Adipocyte (in vitro differentiated cells): ENCODE measurements around the gene S1PR1.

Experiments
- DNase-seq: peaks from one replicate; pipeline ENCODE4 v3.0.0-alpha.2; 2015; ENCODE audit warnings: low read depth
- H3K27me3 ChIP-seq: replicated peaks from 2 replicates; pipeline ENCODE4 v1.7.0; 2013; ENCODE audit warnings: mild to moderate bottlenecking, low read length, moderate library complexity; ENCODE audit not compliant: control insufficient read depth, insufficient read depth
- H3K36me3 ChIP-seq: 2 replicates; pipeline ENCODE4 v1.7.0; 2013; ENCODE audit warnings: low read length, mild to moderate bottlenecking, moderate library complexity; ENCODE audit not compliant: control insufficient read depth, insufficient read depth, severe bottlenecking
- H3K4me1 ChIP-seq: 2 replicates; pipeline ENCODE4 v1.7.0; 2013; ENCODE audit warnings: mild to moderate bottlenecking, low read length, moderate library complexity; ENCODE audit not compliant: control insufficient read depth, insufficient read depth
- H3K4me3 ChIP-seq: 2 replicates; pipeline ENCODE4 v1.7.0; 2013; ENCODE audit warnings: mild to moderate bottlenecking, low read length, moderate library complexity
- H3K9ac ChIP-seq: 2 replicates; pipeline ENCODE4 v1.7.0; 2013; ENCODE audit warnings: mild to moderate bottlenecking, low read length, moderate library complexity
- H3K9me3 ChIP-seq: 2 replicates; pipeline ENCODE4 v1.7.0; 2013; ENCODE audit warnings: mild to moderate bottlenecking, low read length, moderate library complexity; ENCODE audit not compliant: control insufficient read depth

Gene S1PR1

DNA sequence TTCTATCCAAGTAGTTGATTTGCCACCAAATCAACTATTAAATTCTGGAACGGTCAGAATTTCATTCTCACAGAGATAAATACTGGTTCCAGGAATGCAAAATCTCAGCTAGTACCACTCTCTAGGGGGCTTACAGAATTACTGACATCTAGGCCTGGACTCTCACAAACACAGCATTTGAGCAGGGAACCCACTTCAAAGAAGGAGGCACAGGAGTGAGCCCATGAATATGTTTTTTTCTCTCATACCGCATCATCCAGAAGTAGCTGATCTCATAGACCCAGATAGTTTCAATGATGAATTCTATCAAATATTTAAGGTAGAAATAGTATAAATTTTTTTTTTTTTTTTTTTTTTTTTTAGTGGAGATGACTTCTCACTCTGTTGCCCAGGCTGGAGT lies 32.1 kb downstream of the S1PR1 start:
- Histone ChIP-seq H3K27me3 (no peaks in the 10 kb centered on the region), H3K4me3 (no peak overlapping the region), H3K4me1 (no peaks in the 10 kb centered on the region), H3K9me3 (peaks cover 5% of the 10 kb centered on the region), H3K9ac (no peak overlapping the region), H3K36me3 (no peaks in the 10 kb centered on the region)
- DNase-seq: no peak

DNA sequence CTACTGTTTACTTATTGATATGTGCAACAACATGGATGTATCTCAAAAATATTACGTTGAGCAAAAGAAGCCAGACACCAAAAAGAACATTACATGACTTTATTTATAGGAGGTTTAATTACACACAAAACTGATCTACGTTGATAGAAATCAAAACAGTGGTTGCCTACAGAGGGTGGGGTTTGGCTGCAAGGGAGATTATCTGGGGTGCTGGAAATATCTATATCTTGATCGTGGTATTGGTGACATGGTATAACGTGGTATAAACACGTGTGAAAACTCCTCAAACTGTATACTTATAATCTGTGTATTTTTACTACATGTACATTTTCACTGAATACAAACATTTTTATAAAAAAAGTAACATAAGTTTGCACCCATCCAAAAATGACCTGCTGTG lies 38.9 kb downstream of the S1PR1 start:
- peaks cover 5% of the 10 kb centered on the region for H3K9me3 ChIP-seq
- H3K27me3 ChIP-seq: peaks cover 27% of the 10 kb centered on the region
- H3K36me3 ChIP-seq: no peaks in the 10 kb centered on the region
- DNase-seq: no peak
- H3K4me1 ChIP-seq: no peaks in the 10 kb centered on the region
- H3K9ac ChIP-seq: no peak overlapping the region
- H3K4me3 ChIP-seq: no peak overlapping the region

DNA sequence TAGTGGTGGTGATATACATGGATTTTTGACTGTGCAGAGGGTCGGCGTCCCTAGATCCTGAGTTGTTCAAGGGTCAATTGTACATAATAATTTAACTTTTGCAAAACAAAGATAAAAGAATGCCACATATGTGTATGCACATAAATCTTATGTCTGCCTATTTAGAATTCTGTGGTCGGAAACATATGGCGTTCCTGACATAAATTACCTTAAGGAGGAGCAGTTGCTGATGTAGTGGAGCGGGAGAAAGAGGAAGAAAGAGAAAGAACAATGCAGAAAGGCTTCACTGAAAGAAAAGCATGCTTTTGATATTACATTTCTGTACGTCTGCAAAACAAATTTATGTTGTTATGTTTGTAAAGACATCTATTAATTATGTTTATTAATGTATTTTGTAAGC lies 40.0 kb downstream of the S1PR1 start:
- peaks cover 27% of the 10 kb centered on the region for H3K27me3 ChIP-seq
- no peaks in the 10 kb centered on the region for H3K4me1 ChIP-seq
- no peak for DNase-seq
- no peaks in the 10 kb centered on the region for H3K36me3 ChIP-seq
- H3K9me3 ChIP-seq: no peaks in the 10 kb centered on the region
- no peak overlapping the region for H3K4me3 ChIP-seq
- H3K9ac ChIP-seq: no peak overlapping the region

DNA sequence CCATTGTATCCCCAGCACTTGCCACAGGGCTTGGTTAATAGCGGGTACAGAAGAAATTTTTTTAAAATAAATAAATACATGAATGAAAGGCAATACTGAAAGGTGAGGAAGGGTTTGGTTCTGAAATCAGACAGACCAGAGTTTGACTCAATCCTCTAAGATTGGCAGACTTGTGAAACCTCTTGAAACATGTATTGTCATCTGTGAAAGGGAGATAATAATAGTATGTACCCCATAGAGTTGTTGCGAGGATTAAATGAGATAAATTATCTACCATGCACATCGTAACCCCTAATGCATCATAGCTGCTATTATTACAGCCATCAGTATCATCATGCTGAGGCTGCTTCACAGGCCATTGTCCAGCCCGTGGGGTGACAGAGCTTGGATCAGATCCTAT lies 41.4 kb downstream of the S1PR1 start:
- Histone ChIP-seq H3K36me3 (no peaks in the 10 kb centered on the region), H3K27me3 (peaks cover 37% of the 10 kb centered on the region), H3K9ac (no peak overlapping the region), H3K4me1 (no peaks in the 10 kb centered on the region), H3K9me3 (no peaks in the 10 kb centered on the region), H3K4me3 (no peak overlapping the region)
- no peak for DNase-seq

DNA sequence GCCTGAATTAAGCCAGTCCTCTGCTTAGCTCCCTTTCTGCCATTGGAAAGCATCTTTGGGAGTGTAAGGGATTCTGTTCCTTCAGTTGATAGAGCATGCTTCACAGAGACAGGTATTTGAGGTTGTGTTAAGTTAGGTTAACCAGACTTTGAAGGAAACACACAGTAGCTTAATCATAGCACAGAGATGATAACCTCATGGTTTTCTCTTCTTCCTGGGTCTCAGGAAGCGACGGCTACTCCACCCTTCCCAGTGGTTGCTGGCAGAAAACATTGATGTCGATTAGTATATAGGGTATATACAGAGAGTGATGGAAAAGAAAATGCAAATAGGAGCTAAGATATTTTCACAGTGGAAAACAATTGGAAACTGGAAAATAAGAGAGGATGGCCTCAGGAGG lies 42.0 kb downstream of the S1PR1 start:
- Histone ChIP-seq H3K4me1 (no peaks in the 10 kb centered on the region), H3K27me3 (peaks cover 39% of the 10 kb centered on the region), H3K9me3 (no peaks in the 10 kb centered on the region), H3K4me3 (no peak overlapping the region), H3K36me3 (no peaks in the 10 kb centered on the region), H3K9ac (no peak overlapping the region)
- DNase-seq: no peak

DNA sequence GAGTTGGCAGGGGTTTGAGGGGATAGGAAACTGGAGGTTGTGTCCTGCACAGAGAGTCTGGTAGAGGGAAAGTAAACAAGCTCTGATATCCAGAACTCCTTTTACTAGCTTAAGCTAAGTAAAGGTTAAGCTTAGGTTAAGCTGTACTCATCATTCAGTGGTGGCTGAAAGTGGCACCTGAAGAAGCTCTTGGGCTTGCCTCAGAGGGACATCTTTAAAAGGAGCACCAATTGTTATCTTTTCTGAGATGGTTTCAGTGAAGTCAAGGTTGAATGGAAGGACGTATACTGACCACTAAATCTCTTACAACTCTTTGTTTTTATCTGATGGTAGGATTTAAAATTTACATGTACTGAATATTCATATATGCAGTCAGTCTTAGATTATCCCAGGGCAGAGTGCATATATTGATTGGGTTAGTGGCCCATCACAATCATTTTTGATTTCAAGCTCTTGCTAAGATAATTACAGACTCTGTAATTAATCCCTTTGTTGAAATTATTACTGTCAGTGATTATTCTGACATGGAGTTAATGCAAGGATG lies 43.3 kb downstream of the S1PR1 start:
- Histone ChIP-seq H3K4me1 (no peaks in the 10 kb centered on the region), H3K27me3 (peaks cover 39% of the 10 kb centered on the region), H3K9me3 (peaks cover 2% of the 10 kb centered on the region), H3K36me3 (no peaks in the 10 kb centered on the region), H3K4me3 (no peak overlapping the region), H3K9ac (no peak overlapping the region)
- no peak for DNase-seq

DNA sequence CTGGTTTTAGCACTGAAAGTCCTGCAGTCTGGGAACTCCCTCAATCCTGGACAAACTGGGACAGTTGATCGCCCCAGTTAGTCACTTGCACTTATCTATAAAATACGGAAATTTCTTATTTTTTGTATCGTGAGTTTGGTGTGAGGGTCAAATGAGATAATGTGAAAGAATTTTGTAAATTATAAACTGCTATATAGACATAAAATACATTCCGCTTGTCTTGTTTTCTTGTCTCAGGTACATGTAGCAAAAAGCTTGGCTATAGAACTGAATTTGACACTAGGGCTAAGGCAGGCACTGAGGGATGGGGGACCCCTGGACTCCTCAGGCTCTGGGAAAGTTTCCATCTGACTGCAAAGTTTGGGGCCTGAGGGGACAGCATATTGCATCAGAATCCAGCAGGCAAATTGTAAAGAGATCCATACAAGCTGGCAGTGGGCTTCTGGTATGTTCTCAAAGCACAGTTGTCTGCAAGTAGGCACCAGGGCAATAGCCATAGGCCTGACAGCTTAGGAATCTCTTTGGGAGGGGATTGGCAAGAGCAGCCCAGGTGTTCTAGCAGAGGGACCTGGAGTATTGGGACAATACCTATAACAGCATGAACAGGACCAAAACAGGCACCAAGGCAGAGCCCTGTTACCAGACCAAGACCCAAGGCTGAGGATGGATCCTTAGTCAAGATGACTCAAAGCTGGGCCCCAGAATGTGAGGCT lies 44.3 kb downstream of the S1PR1 start:
- Histone ChIP-seq H3K27me3 (peaks cover 38% of the 10 kb centered on the region), H3K36me3 (no peaks in the 10 kb centered on the region), H3K4me1 (no peaks in the 10 kb centered on the region), H3K9me3 (peaks cover 6% of the 10 kb centered on the region), H3K9ac (no peak overlapping the region), H3K4me3 (no peak overlapping the region)
- no peak for DNase-seq

DNA sequence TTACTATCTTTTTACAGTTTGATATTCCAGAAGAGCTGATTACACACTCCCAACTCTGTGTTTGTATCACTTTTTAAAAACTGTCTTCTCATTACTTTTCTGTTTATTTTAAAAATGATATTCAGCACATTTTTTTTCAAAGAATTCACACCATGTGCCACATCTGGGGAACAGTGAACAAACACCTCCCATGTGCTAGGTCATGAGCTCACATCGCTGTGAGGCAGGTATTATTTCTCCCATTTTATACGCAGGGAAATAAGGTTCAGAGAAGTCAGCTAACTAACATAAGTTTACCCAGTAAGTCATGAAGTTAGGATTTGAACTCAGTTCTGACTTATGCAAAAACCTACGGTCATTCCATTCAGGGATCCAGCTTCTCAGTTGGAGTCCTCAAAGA lies 44.9 kb downstream of the S1PR1 start:
- Histone ChIP-seq H3K27me3 (peaks cover 33% of the 10 kb centered on the region), H3K9me3 (peaks cover 6% of the 10 kb centered on the region), H3K4me3 (no peak overlapping the region), H3K9ac (no peak overlapping the region), H3K36me3 (no peaks in the 10 kb centered on the region), H3K4me1 (no peaks in the 10 kb centered on the region)
- DNase-seq: no peak

DNA sequence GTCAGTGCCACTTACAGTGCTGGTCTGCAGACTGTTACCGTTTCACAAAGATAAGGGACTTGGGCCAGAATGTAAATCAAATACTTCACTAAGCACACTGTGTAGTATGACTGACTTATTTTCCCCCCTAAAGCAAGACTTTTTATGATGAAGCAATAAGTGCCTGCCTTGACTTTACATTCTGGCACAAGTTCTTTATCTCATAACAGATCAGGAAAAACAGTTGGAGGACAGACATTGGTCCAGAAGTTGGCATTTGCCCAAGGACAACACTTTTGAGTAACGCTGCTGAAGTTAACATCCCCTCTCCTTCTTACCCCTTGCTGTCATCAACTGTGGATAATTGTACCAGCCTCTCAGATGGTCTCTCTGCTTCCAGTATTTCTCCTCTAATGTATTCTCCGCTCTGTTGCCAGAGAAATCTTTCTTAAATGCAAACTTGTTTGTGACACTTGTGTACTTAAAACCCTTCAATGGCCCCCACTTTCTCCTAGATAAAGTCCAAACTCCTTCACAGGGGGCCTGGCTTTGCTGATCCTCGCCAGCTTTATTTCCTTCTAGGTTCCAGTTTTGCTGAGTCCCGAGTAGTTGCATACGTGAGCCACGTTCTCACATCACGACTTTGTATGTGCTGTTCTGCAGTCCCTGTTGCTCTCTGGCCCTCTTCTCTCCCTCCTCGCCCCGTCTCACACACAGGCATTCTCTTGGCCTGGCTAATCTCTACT lies 45.7 kb downstream of the S1PR1 start:
- no peak overlapping the region for H3K9ac ChIP-seq
- H3K4me1 ChIP-seq: no peaks in the 10 kb centered on the region
- peaks cover 26% of the 10 kb centered on the region for H3K27me3 ChIP-seq
- DNase-seq: peak; percentile 82
- H3K9me3 ChIP-seq: peaks cover 6% of the 10 kb centered on the region
- no peak overlapping the region for H3K4me3 ChIP-seq
- H3K36me3 ChIP-seq: no peaks in the 10 kb centered on the region

DNA sequence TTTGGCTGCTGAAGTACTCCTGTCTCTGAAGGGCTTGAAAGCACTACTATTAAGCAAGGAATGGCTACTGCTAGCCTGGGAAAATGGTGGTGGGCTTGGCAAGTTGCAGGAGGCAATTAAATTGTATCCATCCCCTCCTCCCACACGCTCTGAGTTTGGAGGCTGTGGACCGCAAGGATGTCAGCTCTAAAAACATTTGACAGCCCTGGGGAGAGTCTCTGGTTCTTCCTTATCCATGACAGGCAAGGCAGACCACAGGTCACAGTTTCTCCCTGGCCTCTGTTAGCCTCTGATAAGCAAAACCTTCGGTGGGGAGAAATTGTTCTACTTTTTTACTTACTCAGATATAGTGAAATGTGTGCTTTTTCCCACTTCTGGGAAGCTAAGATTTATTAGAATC lies 46.6 kb downstream of the S1PR1 start:
- Histone ChIP-seq H3K4me1 (no peaks in the 10 kb centered on the region), H3K36me3 (no peaks in the 10 kb centered on the region), H3K4me3 (no peak overlapping the region), H3K9me3 (peaks cover 6% of the 10 kb centered on the region), H3K9ac (no peak overlapping the region), H3K27me3 (peaks cover 25% of the 10 kb centered on the region)
- no peak for DNase-seq

DNA sequence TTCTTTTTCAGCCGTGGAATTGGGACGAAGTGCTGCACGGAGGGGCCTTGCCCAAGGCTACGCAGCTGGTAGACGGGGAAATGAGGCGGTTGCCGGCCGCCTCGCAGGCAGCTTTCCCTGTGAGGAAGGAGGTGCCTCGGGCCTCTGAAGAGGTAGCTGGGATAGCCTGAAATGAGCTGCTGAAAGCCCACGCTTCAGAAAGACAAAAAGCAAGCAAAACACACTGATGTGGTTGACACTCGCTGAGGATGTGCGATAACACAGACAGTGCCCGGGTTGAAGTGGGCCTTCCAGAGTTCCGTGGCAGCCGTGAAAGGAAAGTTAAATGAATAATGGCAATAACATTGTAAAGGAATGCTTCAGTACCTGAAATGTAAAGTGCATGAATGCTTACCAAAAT lies 47.2 kb downstream of the S1PR1 start:
- DNase-seq: no peak
- Histone ChIP-seq H3K36me3 (no peaks in the 10 kb centered on the region), H3K27me3 (peaks cover 24% of the 10 kb centered on the region), H3K9me3 (peaks cover 6% of the 10 kb centered on the region), H3K4me1 (no peaks in the 10 kb centered on the region), H3K4me3 (no peak overlapping the region), H3K9ac (no peak overlapping the region)
